GM12891 (cell line): Measurements from ENCODE around the gene GCNT2.
A peak's percentile ranks its signal among the peaks of the same experiment; 100 is the strongest.
"Not testable (repeated sequence)": the region's sequence is repeated elsewhere in the genome, so short reads cannot be mapped to it uniquely, and the experiment has no call there.

Source experiments
- DNase-seq: peaks from one replicate; pipeline ENCODE4 v3.0.0; 2011; ENCODE audit warnings: low spot score; ENCODE audit not compliant: insufficient read length
- FAIRE-seq: peaks from 2 replicates; lab custom pipeline; 2011; peaks lifted over from hg19 to GRCh38; lab: Jason Lieb, UNC
- PAX5 ChIP-seq: IDR thresholded peaks from 2 replicates; pipeline ENCODE4 v1.6.1; 2011; ENCODE audit warnings: low read length, moderate library complexity, mild to moderate bottlenecking; ENCODE audit not compliant: insufficient read depth, severe bottlenecking
- POLR2A ChIP-seq: IDR thresholded peaks from 2 replicates; pipeline ENCODE4 v1.6.1; 2011; ENCODE audit warnings: low read depth, low read length, control low read depth
- POLR2AphosphoS5 ChIP-seq: IDR thresholded peaks from 2 replicates; pipeline ENCODE4 v1.6.1; 2011; ENCODE audit warnings: low read depth, low read length, control low read depth
- POU2F2 ChIP-seq: IDR thresholded peaks from 2 replicates; pipeline ENCODE4 v1.6.1; 2011; ENCODE audit warnings: low read depth, mild to moderate bottlenecking, control low read depth, low read length, moderate library complexity
- SPI1 ChIP-seq: IDR thresholded peaks from 2 replicates; pipeline ENCODE4 v1.6.1; 2011; ENCODE audit warnings: low read depth, low read length, control low read depth
- TAF1 ChIP-seq: IDR thresholded peaks from 2 replicates; pipeline ENCODE4 v1.6.1; 2011; ENCODE audit warnings: low read depth, low read length, control low read depth

GCNT2 gene

GRCh38 chr6:10609038-10609437 lies 87.9 kb downstream of the GCNT2 start:
- no peak for FAIRE-seq
- no peak for DNase-seq
- no peak for TF ChIP-seq PAX5
- TF ChIP-seq POLR2AphosphoS5: no peak
- TF ChIP-seq POLR2A: no peak
- TF ChIP-seq TAF1: no peak
- TF ChIP-seq SPI1: no peak
- TF ChIP-seq POU2F2: no peak

GRCh38 chr6:10610289-10610688 lies 89.1 kb downstream of the GCNT2 start:
- TF ChIP-seq SPI1 (no peak), TAF1 (no peak), POU2F2 (no peak), POLR2A (no peak), PAX5 (no peak), POLR2AphosphoS5 (no peak)
- DNase-seq: no peak
- no peak for FAIRE-seq

GRCh38 chr6:10612161-10612560 lies 91.0 kb downstream of the GCNT2 start:
- no peak for DNase-seq
- no peak for FAIRE-seq
- no peak for TF ChIP-seq POLR2AphosphoS5

- FAIRE-seq (no peak), DNase-seq (no peak)
- TF ChIP-seq SPI1 (no peak), POLR2AphosphoS5 (no peak), POLR2A (no peak), TAF1 (no peak), POU2F2 (no peak)
Observed at GRCh38 chr6:10613077-10613476, 91.9 kb downstream of the GCNT2 start.

GRCh38 chr6:10613723-10614122 lies 92.6 kb downstream of the GCNT2 start:
- no peak for TF ChIP-seq POLR2A
- TF ChIP-seq PAX5: no peak
- TF ChIP-seq POLR2AphosphoS5: no peak
- TF ChIP-seq SPI1: no peak
- no peak for TF ChIP-seq TAF1
- no peak for TF ChIP-seq POU2F2
- DNase-seq: no peak
- no peak for FAIRE-seq

- FAIRE-seq (no peak), DNase-seq (no peak)
- TF ChIP-seq POU2F2: no peak
- no peak for TF ChIP-seq PAX5
- no peak for TF ChIP-seq POLR2AphosphoS5
Observed at GRCh38 chr6:10615675-10616074, 94.5 kb downstream of the GCNT2 start.

GRCh38 chr6:10616266-10616665 lies 95.1 kb downstream of the GCNT2 start:
- not testable (repeated sequence) for DNase-seq
- peak; percentile 5 for FAIRE-seq

- FAIRE-seq (no peak), DNase-seq (no peak)
- TF ChIP-seq POLR2A: no peak
- TF ChIP-seq SPI1: no peak
- TF ChIP-seq POU2F2: no peak
- TF ChIP-seq TAF1: no peak
- TF ChIP-seq POLR2AphosphoS5: no peak
- TF ChIP-seq PAX5: no peak
Observed at GRCh38 chr6:10617008-10617696, 96.0 kb downstream of the GCNT2 start.

- FAIRE-seq (no peak), DNase-seq (no peak)
- TF ChIP-seq POLR2AphosphoS5: no peak
- no peak for TF ChIP-seq PAX5
- TF ChIP-seq POLR2A: no peak
- no peak for TF ChIP-seq TAF1
Observed at GRCh38 chr6:10618409-10618808, 97.3 kb downstream of the GCNT2 start.

GRCh38 chr6:10621213-10621612 lies 100.1 kb downstream of the GCNT2 start:
- DNase-seq: no peak
- FAIRE-seq: peak; percentile 35
- no peak for TF ChIP-seq POLR2AphosphoS5
- TF ChIP-seq TAF1: no peak
- no peak for TF ChIP-seq POLR2A
- TF ChIP-seq SPI1: no peak
- no peak for TF ChIP-seq PAX5
- no peak for TF ChIP-seq POU2F2

- no peak for DNase-seq
- no peak for TF ChIP-seq PAX5
- TF ChIP-seq POLR2A: no peak
- no peak for TF ChIP-seq TAF1
- FAIRE-seq: no peak
Observed at GRCh38 chr6:10621847-10622246, 100.7 kb downstream of the GCNT2 start.
